Medulla oblongata (tissue), 1 donor: ENCODE results near the gene PTPRG.

Experiments
- DNase-seq: peaks from one replicate; pipeline ENCODE4 v3.0.0-alpha.2; 2015; ENCODE audit errors: extremely low spot score

PTPRG gene

DNA sequence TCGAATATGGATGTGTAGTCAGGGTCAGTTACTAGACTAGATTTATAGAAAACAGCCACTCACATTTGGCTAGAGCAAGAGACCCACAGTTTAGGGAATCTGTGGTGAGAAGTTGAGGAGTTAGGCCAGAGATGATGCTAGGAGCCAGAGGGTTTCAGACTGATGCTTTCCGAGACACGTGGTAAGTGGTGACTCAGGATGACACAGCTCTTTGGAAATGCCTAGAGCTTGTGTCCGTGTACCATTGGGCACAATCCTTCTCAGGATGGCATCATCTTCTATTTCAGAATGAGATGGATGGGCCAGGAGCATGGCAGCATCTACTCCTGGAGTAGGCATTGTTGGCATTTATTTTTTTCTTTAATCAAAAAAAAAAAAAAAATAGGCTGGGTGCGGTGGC is 28.5 kb downstream of the PTPRG start:
- no peak for DNase-seq

- no peak for DNase-seq
These were observed 29.9 kb downstream of the PTPRG start for GRCh38 chr3:61591300-61591699.

- no peak for DNase-seq
These were observed 32.2 kb downstream of the PTPRG start for GRCh38 chr3:61593446-61594029.

GRCh38 chr3:61594144-61594963 is 33.0 kb downstream of the PTPRG start:
- DNase-seq: no peak

GRCh38 chr3:61594964-61595285 is 33.6 kb downstream of the PTPRG start:
- DNase-seq: no peak

DNA sequence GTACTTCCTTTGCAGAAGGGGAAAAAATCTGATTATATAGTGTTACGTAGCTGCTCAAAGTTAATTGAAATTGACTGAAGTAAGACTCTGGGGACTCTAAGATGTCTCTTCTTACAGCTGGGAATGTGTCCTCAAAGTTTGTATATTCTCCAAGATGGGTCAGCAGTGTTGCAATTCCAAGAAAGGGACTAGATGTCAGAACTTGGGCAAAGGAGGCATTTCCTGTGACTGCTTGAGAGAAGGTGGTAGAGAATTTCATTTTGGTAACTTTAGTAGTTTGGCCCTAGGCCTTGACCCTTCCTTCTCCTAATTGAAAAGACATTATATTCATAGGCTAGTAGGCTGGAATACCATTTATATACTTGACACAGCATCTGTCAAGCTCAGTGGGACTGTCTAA is 33.9 kb downstream of the PTPRG start:
- no peak for DNase-seq

- DNase-seq: no peak
These were observed 34.5 kb downstream of the PTPRG start for GRCh38 chr3:61595826-61596225.

GRCh38 chr3:61597906-61598305 is 36.5 kb downstream of the PTPRG start:
- DNase-seq: no peak

- no peak for DNase-seq
These were observed 38.8 kb downstream of the PTPRG start for GRCh38 chr3:61600195-61600594.

DNA sequence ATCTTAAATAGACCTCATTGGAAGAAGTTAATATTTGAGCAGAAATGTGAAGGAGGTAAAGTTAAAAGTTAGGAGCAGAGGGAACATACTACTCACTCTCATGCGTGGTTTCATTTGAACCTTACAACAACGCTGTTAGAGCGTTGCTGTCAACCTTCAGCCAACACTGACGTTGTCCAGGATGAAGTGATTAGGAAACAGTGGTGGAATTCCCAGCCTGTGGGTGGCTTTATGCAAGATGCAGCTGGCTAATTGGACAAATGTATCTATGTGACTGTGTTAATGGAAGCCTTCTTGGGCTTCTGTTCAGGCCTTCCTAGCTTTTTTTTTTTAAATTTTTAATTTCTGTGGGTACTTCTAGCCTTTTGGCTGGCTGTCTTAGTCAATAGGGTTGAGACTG is 40.5 kb downstream of the PTPRG start:
- DNase-seq: no peak

GRCh38 chr3:61602466-61602865 is 41.1 kb downstream of the PTPRG start:
- no peak for DNase-seq

DNA sequence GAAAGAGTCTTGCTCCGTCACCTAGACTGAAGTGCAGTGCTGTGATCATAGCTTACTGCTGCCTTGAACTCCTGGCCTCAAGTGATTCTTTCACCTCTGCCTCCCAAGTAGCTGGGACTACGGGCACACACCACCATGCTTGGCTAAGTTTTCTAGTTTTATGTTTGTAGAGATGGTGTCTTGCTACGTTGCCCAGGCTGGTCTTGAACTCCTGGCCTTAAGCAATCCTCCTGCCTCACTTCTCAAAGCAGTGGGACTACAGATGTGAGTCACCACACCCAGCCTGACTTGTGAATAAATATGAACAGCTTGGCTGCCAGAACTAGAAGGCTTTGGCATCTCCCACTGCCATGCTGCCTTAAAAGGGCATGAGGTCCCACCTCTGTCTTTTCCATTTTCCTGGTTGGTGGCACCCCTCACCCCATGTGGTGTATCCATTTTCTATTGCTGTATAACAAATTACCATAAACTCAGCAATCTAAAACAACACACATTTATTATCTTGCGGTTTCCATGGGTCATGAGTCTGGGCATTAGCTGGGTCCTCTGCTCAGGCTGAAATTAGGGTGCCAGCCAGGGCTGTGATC is 44.3 kb downstream of the PTPRG start:
- DNase-seq: no peak

DNA sequence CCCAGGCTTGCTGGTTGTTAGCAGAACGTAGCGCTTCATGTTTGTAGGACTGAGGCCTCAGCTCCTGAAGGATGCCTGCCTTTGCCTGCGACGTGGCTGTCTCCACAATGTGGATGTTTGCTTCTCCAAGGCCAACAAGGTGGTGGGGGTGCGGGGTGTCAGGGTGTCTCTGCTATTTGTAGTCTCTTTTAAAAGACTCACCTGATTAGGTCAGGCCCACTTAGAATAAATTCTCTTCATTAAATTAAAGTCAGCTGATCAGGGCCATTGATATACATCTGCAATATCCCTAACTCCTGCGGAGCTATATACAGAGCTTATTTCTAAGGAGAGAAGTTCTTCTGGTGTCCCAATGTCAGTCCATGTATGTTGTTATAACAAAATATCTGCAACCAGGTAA is 44.8 kb downstream of the PTPRG start:
- DNase-seq: no peak

DNA sequence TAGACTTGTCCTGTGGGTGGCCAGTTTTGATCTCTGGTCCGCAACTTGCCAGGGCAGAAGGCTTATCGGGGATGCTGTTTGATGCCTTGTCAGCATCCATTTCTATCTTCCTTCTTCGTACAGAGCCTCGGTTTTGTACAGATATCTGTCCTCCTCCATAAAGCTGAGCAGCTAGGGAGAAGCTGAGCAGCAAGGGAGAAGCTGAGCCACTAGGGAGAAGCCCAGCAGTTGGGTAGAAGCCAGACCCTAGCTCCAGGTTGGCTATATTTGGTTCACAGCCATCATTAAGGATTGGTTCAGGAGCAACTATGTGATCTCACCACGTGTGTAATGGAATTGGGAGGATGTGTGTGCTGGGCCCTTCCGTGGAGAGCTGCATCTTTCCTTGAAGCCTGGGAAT is 46.7 kb downstream of the PTPRG start:
- DNase-seq: no peak

DNA sequence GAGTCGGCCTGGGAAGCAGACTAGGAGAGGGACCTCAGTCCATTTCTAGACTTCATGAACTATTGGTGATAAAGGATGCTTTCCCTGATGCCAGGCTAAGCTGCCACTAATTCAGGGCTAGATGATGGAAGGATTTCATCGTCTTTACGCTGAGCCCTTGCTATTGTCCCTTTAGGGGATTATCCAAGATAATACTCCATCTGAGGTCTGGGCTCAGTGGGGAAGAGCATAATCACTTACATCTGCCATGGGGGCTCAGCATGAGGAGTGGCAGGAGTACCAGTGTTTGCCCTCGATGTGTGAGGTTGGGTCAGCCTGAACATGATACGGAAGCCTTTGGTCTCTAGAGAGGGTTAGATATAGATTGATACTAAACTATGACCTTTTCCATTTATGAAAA is 47.3 kb downstream of the PTPRG start:
- DNase-seq: no peak

DNA sequence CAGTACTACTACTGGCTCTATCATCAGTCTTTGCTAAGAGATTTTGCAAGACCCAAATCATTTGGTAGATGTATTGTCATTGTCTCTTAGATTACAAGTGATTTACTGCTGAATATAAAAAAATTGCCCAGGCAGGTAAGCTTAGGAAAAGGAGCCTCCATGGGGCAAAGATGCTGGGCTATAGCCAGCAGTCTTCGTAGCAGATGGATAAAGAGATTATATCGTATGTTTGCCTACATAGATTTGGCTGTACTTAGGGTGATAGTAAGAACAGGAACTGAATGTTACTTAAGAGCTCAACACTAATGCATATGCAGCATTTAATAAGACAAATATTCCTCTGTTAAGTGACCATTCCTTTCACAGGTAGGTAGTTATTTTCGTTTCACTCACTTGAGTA is 48.9 kb downstream of the PTPRG start:
- DNase-seq: no peak

GRCh38 chr3:61612211-61613194 is 51.1 kb downstream of the PTPRG start:
- DNase-seq: no peak

GRCh38 chr3:61613666-61614065 is 52.3 kb downstream of the PTPRG start:
- no peak for DNase-seq

DNA sequence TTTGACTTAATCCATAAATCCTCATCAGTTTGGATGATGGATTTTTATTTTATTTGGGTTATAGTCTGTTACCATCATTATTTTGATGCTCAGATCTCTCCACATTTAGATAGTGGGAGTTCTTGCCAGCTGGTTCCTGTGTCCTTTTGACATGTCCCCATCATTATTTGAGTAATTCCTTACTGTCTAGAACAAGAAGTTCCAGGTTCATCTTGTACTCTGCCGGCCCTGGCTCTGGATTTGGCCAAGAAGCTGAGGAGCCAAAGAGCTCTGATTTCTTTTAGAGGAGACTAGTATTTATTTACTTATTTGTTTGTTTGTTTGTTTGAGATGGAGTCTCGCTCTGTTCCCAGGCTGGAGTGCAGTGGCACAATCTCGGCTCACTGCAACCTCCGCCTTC is 54.3 kb downstream of the PTPRG start:
- DNase-seq: no peak

- DNase-seq: no peak
These were observed 55.2 kb downstream of the PTPRG start for GRCh38 chr3:61616586-61616985.

GRCh38 chr3:61617041-61617440 is 55.7 kb downstream of the PTPRG start:
- no peak for DNase-seq

- no peak for DNase-seq
These were observed 56.3 kb downstream of the PTPRG start for GRCh38 chr3:61617651-61618050.
